ENCODE measurements around the gene TMEM41B. TPM values are rescaled to one million over a fixed set of nuclear protein-coding genes. Genes with fewer than 3 reads are reported as not detected.

TMEM41B gene
- total and polyA plus RNA-seq, 2 donors (not counting 1 experiment from before 2014, with no cell fraction given): 43.7 to 59.1 TPM

DNA sequence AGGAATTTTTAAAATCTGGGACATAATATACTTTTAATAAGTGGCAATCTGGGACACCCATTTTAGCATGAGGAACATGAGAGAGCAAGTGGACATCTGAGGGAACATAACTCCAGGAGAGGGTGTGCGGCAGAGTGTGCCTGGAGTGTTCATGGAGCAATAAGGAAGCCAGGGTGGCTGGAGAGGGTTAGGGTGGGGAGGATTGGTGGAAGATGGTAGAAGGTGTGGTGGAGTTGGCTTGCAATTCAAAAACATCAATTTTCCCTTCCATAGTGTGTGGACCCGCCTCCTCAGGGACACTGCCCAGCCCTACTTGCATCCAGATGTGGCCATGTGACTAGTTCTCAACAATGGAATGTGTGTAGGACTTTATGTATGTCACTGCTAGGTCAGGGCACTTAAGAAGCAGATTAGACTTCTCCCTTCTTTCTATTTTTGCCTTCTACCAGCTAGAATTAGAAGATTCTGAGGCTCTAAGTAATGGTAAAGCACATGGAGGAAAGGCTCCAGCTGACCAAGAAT, 44.8 kb downstream of the TMEM41B start:
- no peak overlapping the region for H2AFZ ChIP-seq (ENCODE audit: low read length)
- no peak overlapping the region for H3K27ac ChIP-seq (ENCODE audit: insufficient read depth, low read length)
- H3K79me2 ChIP-seq (ENCODE audit: control insufficient read depth, insufficient read depth, low read length): peaks cover 3% of the 10 kb centered on the region
- H3K4me1 ChIP-seq (ENCODE audit: control insufficient read depth, extremely low read depth, insufficient read depth, low read length): peaks cover 5% of the 10 kb centered on the region
- H4K20me1 ChIP-seq (ENCODE audit: control insufficient read depth, extremely low read depth, insufficient read depth, low read length): no peaks in the 10 kb centered on the region
- no peaks in the 10 kb centered on the region for H3K36me3 ChIP-seq (ENCODE audit: control insufficient read depth, insufficient read depth, low read length)
- H3K9me3 ChIP-seq (ENCODE audit: control insufficient read depth, insufficient read depth, low read depth, low read length): no peaks in the 10 kb centered on the region
- H3K9ac ChIP-seq (ENCODE audit: insufficient read depth, low read length): no peak overlapping the region
- H3K4me3 ChIP-seq (replicated peaks in 1 of 4; ENCODE audit: control extremely low read depth in 1 of 4, insufficient read depth in 1 of 4, low read depth in 3 of 4, low read length in 4 of 4): no peak overlapping the region
- no peaks in the 10 kb centered on the region for H3K27me3 ChIP-seq (ENCODE audit: control insufficient read depth, insufficient read depth, low read length)
- DNase-seq (ENCODE audit: low read depth in 2 of 2): no peak
- no peak for TF ChIP-seq EZH2 (IDR thresholded peaks at IDR 0.05; ENCODE audit: low read length, missing control alignments)
- TF ChIP-seq, protein P1, sequence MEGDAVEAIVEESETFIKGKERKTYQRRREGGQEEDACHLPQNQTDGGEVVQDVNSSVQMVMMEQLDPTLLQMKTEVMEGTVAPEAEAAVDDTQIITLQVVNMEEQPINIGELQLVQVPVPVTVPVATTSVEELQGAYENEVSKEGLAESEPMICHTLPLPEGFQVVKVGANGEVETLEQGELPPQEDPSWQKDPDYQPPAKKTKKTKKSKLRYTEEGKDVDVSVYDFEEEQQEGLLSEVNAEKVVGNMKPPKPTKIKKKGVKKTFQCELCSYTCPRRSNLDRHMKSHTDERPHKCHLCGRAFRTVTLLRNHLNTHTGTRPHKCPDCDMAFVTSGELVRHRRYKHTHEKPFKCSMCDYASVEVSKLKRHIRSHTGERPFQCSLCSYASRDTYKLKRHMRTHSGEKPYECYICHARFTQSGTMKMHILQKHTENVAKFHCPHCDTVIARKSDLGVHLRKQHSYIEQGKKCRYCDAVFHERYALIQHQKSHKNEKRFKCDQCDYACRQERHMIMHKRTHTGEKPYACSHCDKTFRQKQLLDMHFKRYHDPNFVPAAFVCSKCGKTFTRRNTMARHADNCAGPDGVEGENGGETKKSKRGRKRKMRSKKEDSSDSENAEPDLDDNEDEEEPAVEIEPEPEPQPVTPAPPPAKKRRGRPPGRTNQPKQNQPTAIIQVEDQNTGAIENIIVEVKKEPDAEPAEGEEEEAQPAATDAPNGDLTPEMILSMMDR (conservative IDR thresholded peaks at IDR 0.05 in 1 of 2, IDR thresholded peaks at IDR 0.05 in 1 of 2; ENCODE audit: low read depth in 1 of 2, low read length in 2 of 2): no peak
- H3K4me2 ChIP-seq (ENCODE audit: extremely low read depth, insufficient read depth, low read length): no peak overlapping the region

DNA sequence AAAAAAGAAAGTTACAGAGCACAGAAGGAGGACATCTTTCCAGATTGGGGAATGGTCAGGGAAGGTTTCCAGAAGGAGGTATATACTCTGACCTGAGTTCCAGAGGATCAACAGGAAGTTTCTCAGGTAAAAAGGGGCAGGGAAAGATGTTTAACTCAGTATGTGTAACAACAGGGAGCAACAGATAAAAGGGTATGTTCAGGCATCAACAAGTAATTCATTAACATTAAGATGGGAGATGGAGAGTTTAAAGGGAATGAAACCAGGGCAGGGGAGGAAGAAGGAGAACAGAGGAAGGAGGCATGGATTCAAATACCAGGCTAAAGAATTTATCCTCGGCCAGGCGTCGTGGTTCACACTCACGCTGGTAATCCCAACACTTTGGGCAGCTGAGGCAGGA, 46.7 kb downstream of the TMEM41B start:
- DNase-seq (ENCODE audit: low read depth in 2 of 2): no peak
- Histone ChIP-seq H3K4me1 (ENCODE audit: control insufficient read depth, extremely low read depth, insufficient read depth, low read length) (peaks cover 5% of the 10 kb centered on the region), H2AFZ (ENCODE audit: low read length) (no peak overlapping the region), H3K9me3 (ENCODE audit: control insufficient read depth, insufficient read depth, low read depth, low read length) (no peaks in the 10 kb centered on the region), H3K79me2 (ENCODE audit: control insufficient read depth, insufficient read depth, low read length) (peaks cover 18% of the 10 kb centered on the region), H3K9ac (ENCODE audit: insufficient read depth, low read length) (no peak overlapping the region), H4K20me1 (ENCODE audit: control insufficient read depth, extremely low read depth, insufficient read depth, low read length) (no peaks in the 10 kb centered on the region), H3K4me2 (ENCODE audit: extremely low read depth, insufficient read depth, low read length) (no peak overlapping the region), H3K36me3 (ENCODE audit: control insufficient read depth, insufficient read depth, low read length) (no peaks in the 10 kb centered on the region), H3K4me3 (replicated peaks in 1 of 4; ENCODE audit: control extremely low read depth in 1 of 4, insufficient read depth in 1 of 4, low read depth in 3 of 4, low read length in 4 of 4) (no peak overlapping the region), H3K27me3 (ENCODE audit: control insufficient read depth, insufficient read depth, low read length) (no peaks in the 10 kb centered on the region), H3K27ac (ENCODE audit: insufficient read depth, low read length) (no peak overlapping the region)
- TF ChIP-seq EZH2 (IDR thresholded peaks at IDR 0.05; ENCODE audit: low read length, missing control alignments): no peak
- TF ChIP-seq, protein P1 (conservative IDR thresholded peaks at IDR 0.05 in 1 of 2, IDR thresholded peaks at IDR 0.05 in 1 of 2; ENCODE audit: low read depth in 1 of 2, low read length in 2 of 2): no peak

DNA sequence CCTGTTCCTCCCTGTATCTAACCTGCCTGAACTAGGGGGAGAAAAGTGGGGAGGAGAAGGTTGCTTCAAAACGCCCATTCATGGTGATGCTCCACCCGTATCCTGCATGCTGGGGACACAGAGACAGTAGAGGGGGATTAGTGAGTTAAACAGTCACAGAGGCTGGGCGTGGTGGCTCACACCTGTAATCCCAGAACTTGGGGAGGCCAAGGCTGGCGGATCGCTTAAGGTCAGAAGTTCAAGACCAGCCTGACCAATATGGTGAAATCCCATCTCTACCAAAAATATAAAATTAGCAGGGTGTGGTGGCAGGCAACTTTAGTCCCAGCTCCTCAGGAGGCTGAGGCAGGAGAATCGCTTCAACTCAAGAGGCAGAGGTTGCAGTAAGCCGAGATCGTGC, 47.5 kb downstream of the TMEM41B start:
- no peak overlapping the region for H3K4me3 ChIP-seq (replicated peaks in 1 of 4; ENCODE audit: control extremely low read depth in 1 of 4, insufficient read depth in 1 of 4, low read depth in 3 of 4, low read length in 4 of 4)
- H3K27me3 ChIP-seq (ENCODE audit: control insufficient read depth, insufficient read depth, low read length): no peaks in the 10 kb centered on the region
- no peaks in the 10 kb centered on the region for H4K20me1 ChIP-seq (ENCODE audit: control insufficient read depth, extremely low read depth, insufficient read depth, low read length)
- TF ChIP-seq, protein P1 (conservative IDR thresholded peaks at IDR 0.05 in 1 of 2, IDR thresholded peaks at IDR 0.05 in 1 of 2; ENCODE audit: low read depth in 1 of 2, low read length in 2 of 2): no peak
- no peak for TF ChIP-seq EZH2 (IDR thresholded peaks at IDR 0.05; ENCODE audit: low read length, missing control alignments)
- H3K4me1 ChIP-seq (ENCODE audit: control insufficient read depth, extremely low read depth, insufficient read depth, low read length): peaks cover 5% of the 10 kb centered on the region
- H3K9ac ChIP-seq (ENCODE audit: insufficient read depth, low read length): no peak overlapping the region
- no peaks in the 10 kb centered on the region for H3K9me3 ChIP-seq (ENCODE audit: control insufficient read depth, insufficient read depth, low read depth, low read length)
- no peak for DNase-seq (ENCODE audit: low read depth in 2 of 2)
- no peaks in the 10 kb centered on the region for H3K36me3 ChIP-seq (ENCODE audit: control insufficient read depth, insufficient read depth, low read length)
- no peak overlapping the region for H3K27ac ChIP-seq (ENCODE audit: insufficient read depth, low read length)
- no peak overlapping the region for H2AFZ ChIP-seq (ENCODE audit: low read length)
- no peak overlapping the region for H3K4me2 ChIP-seq (ENCODE audit: extremely low read depth, insufficient read depth, low read length)
- peaks cover 26% of the 10 kb centered on the region for H3K79me2 ChIP-seq (ENCODE audit: control insufficient read depth, insufficient read depth, low read length)
